DND-41 (cell line): ENCODE measurements around the gene ITPR3.

Source experiments
- ATAC-seq: fragments of 200-7000 bp; cut with Tn5 transposase; 3 replicates; pipeline ENCODE4 v1.9.1; 2021; ENCODE audit warnings: low read depth; ENCODE audit not compliant: insufficient read depth
- DNase-seq: peaks from one replicate; pipeline ENCODE4 v3.0.0-alpha.2; 2020
- H2AFZ ChIP-seq: 2 replicates; pipeline ENCODE4 v1.6.0; 2012; ENCODE audit warnings: low read depth, low read length
- H3K27ac ChIP-seq: 2 replicates; pipeline ENCODE4 v1.5.1; 2012; ENCODE audit warnings: low read length, inconsistent platforms
- H3K27me3 ChIP-seq: fragments of 200-600 bp; sonication (generic); 2 replicates; pipeline ENCODE4 v1.6.0; 2012; ENCODE audit warnings: low read length, mild to moderate bottlenecking, inconsistent platforms; ENCODE audit not compliant: insufficient read depth, poor library complexity
- H3K36me3 ChIP-seq: 2 replicates; pipeline ENCODE4 v1.5.1; 2012; ENCODE audit warnings: low read length, inconsistent platforms; ENCODE audit not compliant: insufficient read depth
- H3K4me1 ChIP-seq: 2 replicates; pipeline ENCODE4 v1.5.1; 2012; ENCODE audit warnings: mild to moderate bottlenecking, low read length; ENCODE audit not compliant: insufficient read depth
- H3K4me2 ChIP-seq: 2 replicates; pipeline ENCODE4 v1.6.0; 2012; ENCODE audit warnings: mild to moderate bottlenecking, moderate library complexity, low read length, inconsistent platforms; ENCODE audit not compliant: insufficient read depth
- H3K4me3 ChIP-seq, 2 experiments: fragments of 200-600 bp in 1 of 2; shearing (Covaris generic) in 1 of 2; 2 replicates each; pipeline ENCODE4 v1.5.1; 2012 to 2016; ENCODE audit warnings: inconsistent platforms in 2 of 2, low read length in 2 of 2, mild to moderate bottlenecking in 2 of 2, low read depth in 1 of 2, moderate library complexity in 1 of 2
- H3K79me2 ChIP-seq: 2 replicates; pipeline ENCODE4 v1.6.0; 2012; ENCODE audit warnings: low read length, inconsistent platforms; ENCODE audit not compliant: insufficient read depth
- H3K9ac ChIP-seq: 2 replicates; pipeline ENCODE4 v1.6.0; 2012; ENCODE audit warnings: low read depth, mild to moderate bottlenecking, inconsistent platforms, low read length, moderate library complexity
- H3K9me3 ChIP-seq: 2 replicates; pipeline ENCODE4 v1.5.1; 2012; ENCODE audit warnings: low read length, moderate library complexity, mild to moderate bottlenecking, inconsistent platforms; ENCODE audit not compliant: insufficient read depth, severe bottlenecking
- H4K20me1 ChIP-seq: 2 replicates; pipeline ENCODE4 v1.6.0; 2012; ENCODE audit warnings: low read length; ENCODE audit not compliant: insufficient read depth
- CTCF ChIP-seq: IDR thresholded peaks from 2 replicates; pipeline ENCODE4 v1.5.1; 2012; ENCODE audit warnings: borderline replicate concordance, low read length, moderate library complexity, mild to moderate bottlenecking; ENCODE audit not compliant: poor library complexity, severe bottlenecking; ENCODE audit errors: extremely low read depth
- EZH2 ChIP-seq: IDR thresholded peaks from 3 replicates; pipeline ENCODE4 v1.6.1; 2012; ENCODE audit warnings: borderline replicate concordance, low read depth, mild to moderate bottlenecking, moderate library complexity, low read length, inconsistent platforms; ENCODE audit not compliant: severe bottlenecking

The ITPR3 gene

GRCh38 chr6:33671744-33672072 is 50.6 kb downstream of the ITPR3 start:
- no peaks in the 10 kb centered on the region for H3K27me3 ChIP-seq
- H2AFZ ChIP-seq: no peak overlapping the region
- TF ChIP-seq CTCF: no peak
- TF ChIP-seq EZH2: no peak
- H3K4me3 ChIP-seq: no peak overlapping the region
- ATAC-seq (no peak), DNase-seq (no peak)
- H3K4me1 ChIP-seq: no peaks in the 10 kb centered on the region
- H3K9ac ChIP-seq: no peak overlapping the region
- H3K9me3 ChIP-seq: no peaks in the 10 kb centered on the region
- H3K4me2 ChIP-seq: no peak overlapping the region
- no peaks in the 10 kb centered on the region; the same call in 1 of the 2 replicates for H4K20me1 ChIP-seq
- H3K79me2 ChIP-seq: no peaks in the 10 kb centered on the region
- H3K27ac ChIP-seq: no peak overlapping the region
- peaks cover 81% of the 10 kb centered on the region for H3K36me3 ChIP-seq

GRCh38 chr6:33672808-33673207 is 51.7 kb downstream of the ITPR3 start:
- Histone ChIP-seq H3K4me1 (no peaks in the 10 kb centered on the region), H3K9me3 (no peaks in the 10 kb centered on the region), H3K36me3 (peaks cover 81% of the 10 kb centered on the region), H3K9ac (no peak overlapping the region), H3K27ac (no peak overlapping the region), H3K27me3 (no peaks in the 10 kb centered on the region), H2AFZ (no peak overlapping the region), H3K79me2 (no peaks in the 10 kb centered on the region), H3K4me3 (no peak overlapping the region), H4K20me1 (no peaks in the 10 kb centered on the region; the same call in 1 of the 2 replicates), H3K4me2 (no peak overlapping the region)
- TF ChIP-seq CTCF (no peak), EZH2 (no peak)
- no peak for ATAC-seq
- no peak for DNase-seq

- no peak overlapping the region for H3K4me2 ChIP-seq
- peaks cover 84% of the 10 kb centered on the region for H3K36me3 ChIP-seq
- no peak overlapping the region for H3K27ac ChIP-seq
- no peak for TF ChIP-seq CTCF
- no peak for TF ChIP-seq EZH2
- ATAC-seq (no peak), DNase-seq (no peak)
- H4K20me1 ChIP-seq: no peaks in the 10 kb centered on the region; the same call in 1 of the 2 replicates
- no peaks in the 10 kb centered on the region for H3K9me3 ChIP-seq
- H3K4me3 ChIP-seq: no peak overlapping the region
- no peaks in the 10 kb centered on the region for H3K79me2 ChIP-seq
- H3K4me1 ChIP-seq: no peaks in the 10 kb centered on the region
- H2AFZ ChIP-seq: no peak overlapping the region
- no peaks in the 10 kb centered on the region for H3K27me3 ChIP-seq
- no peak overlapping the region for H3K9ac ChIP-seq
Observed at GRCh38 chr6:33673851-33674250, 52.7 kb downstream of the ITPR3 start.

- Histone ChIP-seq H3K4me3 (no peak overlapping the region), H3K79me2 (no peaks in the 10 kb centered on the region), H3K27ac (no peak overlapping the region), H3K4me1 (no peaks in the 10 kb centered on the region), H4K20me1 (peaks cover 3% of the 10 kb centered on the region; the same call in 1 of the 2 replicates), H3K9ac (no peak overlapping the region), H3K9me3 (no peaks in the 10 kb centered on the region), H2AFZ (no peak overlapping the region), H3K4me2 (no peak overlapping the region), H3K36me3 (peaks cover 80% of the 10 kb centered on the region), H3K27me3 (no peaks in the 10 kb centered on the region)
- TF ChIP-seq CTCF (no peak), EZH2 (no peak)
- no peak for ATAC-seq
- DNase-seq: no peak
Observed at GRCh38 chr6:33675968-33676367, 54.8 kb downstream of the ITPR3 start.
